Activated T-helper 9 cell treated with anti-CD3 and anti-CD28 coated beads, Interleukin-2, amount 50 U/mL, for 16 hours (primary cell): ENCODE measurements around the gene SLC25A6.
"Not testable (repeated sequence)": the region's sequence is repeated elsewhere in the genome, so short reads cannot be mapped to it uniquely, and the experiment has no call there.

Source experiments
- DNase-seq: peaks from one replicate; pipeline ENCODE4 v3.0.0-alpha.2; 2020; ENCODE audit warnings: low read depth

Gene SLC25A6

GRCh38 chrX:1391707-1392375, at the start of gene SLC25A6:
SLC25A6 (minus strand) TSS chrX:1392113; CDS start chrX:1392009, 104 bp downstream.
- DNase-seq: peak; percentile 99

GRCh38 chrX:1440506-1440905, 48.6 kb upstream of the SLC25A6 start:
- DNase-seq: no peak

- no peak for DNase-seq
Observed at GRCh38 chrX:1435241-1435895, 43.5 kb upstream of the SLC25A6 start.

GRCh38 chrX:1434871-1435240, 42.9 kb upstream of the SLC25A6 start:
- no peak for DNase-seq

GRCh38 chrX:1433646-1434357, 41.9 kb upstream of the SLC25A6 start:
- DNase-seq: no peak

GRCh38 chrX:1430451-1430850, 38.5 kb upstream of the SLC25A6 start:
- DNase-seq: no peak

- no peak for DNase-seq
Observed at GRCh38 chrX:1427756-1428155, 35.8 kb upstream of the SLC25A6 start.

GRCh38 chrX:1426321-1426720, 34.4 kb upstream of the SLC25A6 start:
- DNase-seq: not testable (repeated sequence)

GRCh38 chrX:1425381-1425780, 33.5 kb upstream of the SLC25A6 start:
- DNase-seq: no peak

GRCh38 chrX:1424147-1424851, 32.4 kb upstream of the SLC25A6 start:
- DNase-seq: no peak

- DNase-seq: no peak
Observed at GRCh38 chrX:1423215-1423614, 31.3 kb upstream of the SLC25A6 start.

GRCh38 chrX:1422135-1422465, 30.2 kb upstream of the SLC25A6 start:
- no peak for DNase-seq

GRCh38 chrX:1421433-1422134, 29.7 kb upstream of the SLC25A6 start:
- DNase-seq: no peak

- no peak for DNase-seq
Observed at GRCh38 chrX:1420371-1420770, 28.5 kb upstream of the SLC25A6 start.

- no peak for DNase-seq
Observed at GRCh38 chrX:1419545-1420355, 27.8 kb upstream of the SLC25A6 start.

GRCh38 chrX:1418901-1419544, 27.1 kb upstream of the SLC25A6 start:
- DNase-seq: no peak

GRCh38 chrX:1417921-1418771, 26.2 kb upstream of the SLC25A6 start:
- DNase-seq: no peak

- DNase-seq: no peak
Observed at GRCh38 chrX:1416965-1417760, 25.2 kb upstream of the SLC25A6 start.

- DNase-seq: no peak
Observed at GRCh38 chrX:1416327-1416784, 24.4 kb upstream of the SLC25A6 start.
